T-cell (primary cell): ENCODE results near the gene ACTN1. TPM values are rescaled to one million over a fixed set of nuclear protein-coding genes. Genes with fewer than 3 reads are reported as not detected.
A peak's percentile ranks its signal among the peaks of the same experiment; 100 is the strongest.

Source experiments
- ATAC-seq, 4 experiments: fragments of 200-7000 bp in 3 of 4; fragments of 150-1000 bp in 1 of 4; cut with Tn5 transposase; replicated peaks in 1 of 4; 1 replicate in 3 of 4; 2 replicates in 1 of 4; pipeline ENCODE4 v1.10.0; 2021; ENCODE audit warnings: moderate library complexity in 3 of 4, mild to moderate bottlenecking in 2 of 4, moderate number of reproducible peaks in 1 of 4
- CTCF ChIA-PET, 2 donors: fragments of 300-600 bp; sonication (Branson Sonifier 250); formaldehyde crosslinking; loops; one replicate each; lab custom pipeline; 2022; ENCODE audit warnings: antibody characterized with exemption in 2 of 2; lab: Charles Lee
- POLR2A ChIA-PET, 2 donors: fragments of 300-600 bp; sonication (Branson Sonifier 250); formaldehyde crosslinking; loops; one replicate each; lab custom pipeline; 2022; ENCODE audit warnings: antibody characterized with exemption in 2 of 2; lab: Charles Lee
- DNase-seq, 35 experiments: peaks; one replicate each; pipeline versions ENCODE4 v3.0.0 to v3.0.0-alpha.2; 2013 to 2023
- H3K27ac ChIP-seq: one replicate; pipeline ENCODE4 v1.5.1; 2013; ENCODE audit warnings: low read length
- H3K27me3 ChIP-seq, 2 experiments: replicated peaks in 1 of 2; 1 replicate in 1 of 2; 2 replicates in 1 of 2; pipeline versions ENCODE4 v1.6.1 to v1.7.0; 2013; ENCODE audit warnings: low read length in 1 of 2, mixed read lengths in 1 of 2; ENCODE audit not compliant: control insufficient read depth in 2 of 2, insufficient read depth in 2 of 2; ENCODE audit errors: extremely low read depth in 1 of 2
- H3K36me3 ChIP-seq, 2 donors: 1 replicate in 1 of 2; 2 replicates in 1 of 2; pipeline versions ENCODE4 v1.6.1 to v1.7.0; 2013; ENCODE audit warnings: low read length in 1 of 2; ENCODE audit not compliant: control insufficient read depth in 2 of 2, insufficient read depth in 1 of 2; ENCODE audit errors: extremely low read depth in 1 of 2
- H3K4me1 ChIP-seq, 2 experiments: 1 replicate in 1 of 2; 2 replicates in 1 of 2; pipeline versions ENCODE4 v1.6.1 to v1.7.0; 2013; ENCODE audit warnings: low read length in 2 of 2, mixed read lengths in 1 of 2; ENCODE audit not compliant: insufficient read depth in 2 of 2, control insufficient read depth in 1 of 2; ENCODE audit errors: extremely low read depth in 1 of 2
- H3K4me3 ChIP-seq, 2 donors: 1 replicate in 1 of 2; 2 replicates in 1 of 2; pipeline versions ENCODE4 v1.5.1 to v1.7.0; 2013; ENCODE audit warnings: mild to moderate bottlenecking in 2 of 2, low read length in 1 of 2, moderate library complexity in 1 of 2; ENCODE audit not compliant: control insufficient read depth in 1 of 2; ENCODE audit errors: extremely low read depth in 1 of 2
- H3K9me3 ChIP-seq: 2 replicates; pipeline ENCODE4 v1.7.0; 2013
- H3K27ac Mint-ChIP-seq, 2 donors: one replicate each; pipeline ENCODE4 v1.8.0; 2020 to 2021; ENCODE audit warnings: mild to moderate bottlenecking in 2 of 2, mixed read lengths in 2 of 2
- H3K27me3 Mint-ChIP-seq, 2 donors: one replicate each; pipeline ENCODE4 v1.8.0; 2021 to 2022; ENCODE audit warnings: mixed read lengths in 2 of 2
- H3K36me3 Mint-ChIP-seq: one replicate; pipeline ENCODE4 v1.8.0; 2021; ENCODE audit warnings: mixed read lengths
- H3K4me1 Mint-ChIP-seq, 3 donors: one replicate each; pipeline ENCODE4 v1.8.0; 2020 to 2022; ENCODE audit warnings: mixed read lengths in 3 of 3, mild to moderate bottlenecking in 1 of 3
- H3K4me3 Mint-ChIP-seq, 3 donors: one replicate each; pipeline ENCODE4 v1.8.0; 2020 to 2022; ENCODE audit warnings: mild to moderate bottlenecking in 3 of 3, mixed read lengths in 3 of 3, moderate library complexity in 3 of 3
- H3K9me3 Mint-ChIP-seq, 3 donors: one replicate each; pipeline ENCODE4 v1.8.0; 2020 to 2022; ENCODE audit warnings: mixed read lengths in 3 of 3
- WGBS: methylation state at CpG from one replicate; pipeline ENCODE4 v1.1.5; 2013; ENCODE audit warnings: missing lambda C conversion rate; ENCODE audit not compliant: insufficient coverage; 5-methylcytosine and 5-hydroxymethylcytosine counted together
- total RNA-seq, 35 experiments: library from RNA in 6 of 35; stranded (reverse) in 6 of 35; fragments of 120-200 nt in 1 of 35; gene quantifications; one replicate each; pipeline versions ENCODE4 v1.2.1 to v1.2.4 and lab custom pipeline; 2013 to 2026

The ACTN1 gene
- total RNA-seq, 5 donors from 2014 or later (not counting 1 experiment from before 2014, with no cell fraction given), result 84.8 to 219 (median 122) TPM

GRCh38 chr14:68927956-68928675, 51.0 kb downstream of the ACTN1 start:
- Mint-ChIP-seq H3K9me3 (peaks cover 3 to 13% (median 7%) of the 10 kb centered on the region in 3 donors), H3K27ac (peak overlapping the region; percentile 84 to 94), H3K4me1 (peaks cover 70 to 84% (median 80%) of the 10 kb centered on the region in 3 donors), H3K27me3 (no peaks in the 10 kb centered on the region), H3K4me3 (peak overlapping the region; percentile 21 to 72 (median 57)), H3K36me3 (peaks cover 36% of the 10 kb centered on the region)
- H3K4me1 ChIP-seq, result peaks cover 34 to 57% of the 10 kb centered on the region in 2 experiments
- peak overlapping the region in 1 of 2 donors; percentile 41 for H3K4me3 ChIP-seq
- CTCF ChIA-PET, result interaction anchor here in 1 of 2 donors (1.0 kb wide), 1 partner anchor 50 kb away, joined by 4 read pairs; no protein-coding TSS in a partner anchor
- DNase-seq, result peak in 5 of 35 experiments; percentile 15 to 41 (median 37)
- ATAC-seq, result peak; percentile 50 to 69 (median 63)
- peaks cover 16 to 18% of the 10 kb centered on the region in 2 donors for H3K36me3 ChIP-seq
- no peaks in the 10 kb centered on the region for H3K27me3 ChIP-seq
- POLR2A ChIA-PET, result no interaction called here
- peak overlapping the region; percentile 36 for H3K27ac ChIP-seq
- 41% methylated on average over 5 of the region's 9 CpGs for WGBS
- no peaks in the 10 kb centered on the region for H3K9me3 ChIP-seq

- Histone ChIP-seq H3K27ac (no peak overlapping the region), H3K36me3 (peaks cover 16 to 23% of the 10 kb centered on the region in 2 donors), H3K4me1 (peaks cover 30 to 59% of the 10 kb centered on the region in 2 experiments), H3K27me3 (no peaks in the 10 kb centered on the region), H3K9me3 (no peaks in the 10 kb centered on the region), H3K4me3 (no peak overlapping the region)
- H3K9me3 Mint-ChIP-seq, result peaks cover 3 to 13% (median 7%) of the 10 kb centered on the region in 3 donors
- CTCF ChIA-PET, result interaction anchor here in 1 of 2 donors (0.8 kb wide), 1 partner anchor 11 kb away, joined by 3 read pairs; no protein-coding TSS in a partner anchor
- peak overlapping the region; percentile 62 to 82 for H3K27ac Mint-ChIP-seq
- ATAC-seq, result no peak
- peaks cover 37% of the 10 kb centered on the region for H3K36me3 Mint-ChIP-seq
- POLR2A ChIA-PET, result no interaction called here
- no peak for DNase-seq
- peaks cover 69 to 84% (median 80%) of the 10 kb centered on the region in 3 donors for H3K4me1 Mint-ChIP-seq
- peak overlapping the region in 1 of 3 donors; percentile 72 for H3K4me3 Mint-ChIP-seq
- H3K27me3 Mint-ChIP-seq, result no peaks in the 10 kb centered on the region
- WGBS, result 100% methylated on average over 3 of the region's 3 CpGs
These were observed 52.0 kb downstream of the ACTN1 start for GRCh38 chr14:68927089-68927488.

- peaks cover 3 to 13% (median 7%) of the 10 kb centered on the region in 3 donors for H3K9me3 Mint-ChIP-seq
- H3K36me3 Mint-ChIP-seq, result peaks cover 34% of the 10 kb centered on the region
- Histone ChIP-seq H3K4me1 (peaks cover 28 to 61% of the 10 kb centered on the region in 2 experiments), H3K9me3 (no peaks in the 10 kb centered on the region), H3K27me3 (no peaks in the 10 kb centered on the region), H3K36me3 (peaks cover 15 to 24% of the 10 kb centered on the region in 2 donors), H3K4me3 (no peak overlapping the region), H3K27ac (no peak overlapping the region)
- DNase-seq (peak in 8 of 35 experiments; percentile 13 to 35 (median 24)), ATAC-seq (no peak)
- peaks cover 64 to 83% (median 72%) of the 10 kb centered on the region in 3 donors for H3K4me1 Mint-ChIP-seq
- ChIA-PET POLR2A (no interaction called here), CTCF (no interaction called here)
- H3K4me3 Mint-ChIP-seq, result no peak overlapping the region
- peak overlapping the region in 1 of 2 donors; percentile 82 for H3K27ac Mint-ChIP-seq
- WGBS, result 100% methylated on average over 1 of the region's 1 CpG
- H3K27me3 Mint-ChIP-seq, result no peaks in the 10 kb centered on the region
These were observed 52.9 kb downstream of the ACTN1 start for GRCh38 chr14:68926236-68926635.

GRCh38 chr14:68925373-68925772, 53.7 kb downstream of the ACTN1 start:
- ChIA-PET CTCF (interaction anchor here in 1 of 2 donors (0.5 to 1.3 kb wide), 3 partner anchors 14 to 837 kb away, joined by 3 to 4 read pairs (median 3); no protein-coding TSS in a partner anchor), POLR2A (no interaction called here)
- Histone ChIP-seq H3K36me3 (peaks cover 22 to 33% of the 10 kb centered on the region in 2 donors), H3K27me3 (no peaks in the 10 kb centered on the region), H3K27ac (no peak overlapping the region), H3K4me3 (no peak overlapping the region), H3K4me1 (peaks cover 26 to 61% of the 10 kb centered on the region in 2 experiments), H3K9me3 (no peaks in the 10 kb centered on the region)
- Mint-ChIP-seq H3K4me3 (no peak overlapping the region), H3K9me3 (peaks cover 3 to 13% (median 7%) of the 10 kb centered on the region in 3 donors), H3K4me1 (peaks cover 61 to 82% (median 72%) of the 10 kb centered on the region in 3 donors), H3K27ac (peak overlapping the region in 1 of 2 donors; percentile 53), H3K27me3 (no peaks in the 10 kb centered on the region), H3K36me3 (peaks cover 34% of the 10 kb centered on the region)
- ATAC-seq (no peak), DNase-seq (no peak)
- WGBS, result 91% methylated on average over 8 of the region's 10 CpGs

- H3K4me3 Mint-ChIP-seq, result peak overlapping the region in 1 of 3 donors; percentile 50
- ATAC-seq, result no peak
- 100% methylated on average over 3 of the region's 12 CpGs for WGBS
- peaks cover 57 to 83% (median 69%) of the 10 kb centered on the region in 3 donors for H3K4me1 Mint-ChIP-seq
- no peaks in the 10 kb centered on the region for H3K27me3 ChIP-seq
- H3K9me3 ChIP-seq, result no peaks in the 10 kb centered on the region
- peaks cover 3 to 13% (median 7%) of the 10 kb centered on the region in 3 donors for H3K9me3 Mint-ChIP-seq
- ChIA-PET POLR2A (no interaction called here), CTCF (interaction anchor here in 1 of 2 donors (1.3 kb wide), 1 partner anchor 13 kb away, joined by 3 read pairs; no protein-coding TSS in a partner anchor)
- no peak overlapping the region for H3K4me3 ChIP-seq
- no peak for DNase-seq
- H3K27ac ChIP-seq, result no peak overlapping the region
- H3K27me3 Mint-ChIP-seq, result no peaks in the 10 kb centered on the region
- H3K36me3 ChIP-seq, result peaks cover 22 to 42% of the 10 kb centered on the region in 2 donors
- H3K27ac Mint-ChIP-seq, result peak overlapping the region; percentile 70 to 81
- H3K4me1 ChIP-seq, result peaks cover 22 to 56% of the 10 kb centered on the region in 2 experiments
- peaks cover 41% of the 10 kb centered on the region for H3K36me3 Mint-ChIP-seq
These were observed 54.6 kb downstream of the ACTN1 start for GRCh38 chr14:68924186-68925158.
